Measurements from ENCODE around the gene TBC1D25. TPM values are rescaled to one million over a fixed set of nuclear protein-coding genes. Genes with fewer than 3 reads are reported as not detected.

The TBC1D25 gene
- total and polyA plus RNA-seq, 7 experiments from 2014 or later = 16.2 to 31.2 (median 25.1) TPM

- intact Hi-C loops (cut with micrococcal nuclease) = no loop called here
- Histone ChIP-seq H3K4me1 (ENCODE audit: control insufficient read depth in 2 of 2, insufficient read depth in 2 of 2, low read length in 2 of 2) (no peaks in the 10 kb centered on the region), H3K9me3 (ENCODE audit: control insufficient read depth in 2 of 3, low read length in 3 of 3) (no peaks in the 10 kb centered on the region), H3K4me3 (ENCODE audit: low read length) (no peak overlapping the region), H3K27me3 (ENCODE audit: control insufficient read depth in 2 of 2, insufficient read depth in 2 of 2, low read length in 2 of 2) (no peaks in the 10 kb centered on the region), H3K27ac (ENCODE audit: low read depth, low read length) (no peak overlapping the region), H3K36me3 (ENCODE audit: control insufficient read depth in 2 of 3, insufficient read depth in 3 of 3, low read length in 3 of 3) (no peaks in the 10 kb centered on the region)
- H3K36me3 Mint-ChIP-seq = no peaks in the 10 kb centered on the region
- peak overlapping the region in 1 of 9 donors; percentile 66 for H3K27ac Mint-ChIP-seq
- H3K4me1 Mint-ChIP-seq = no peaks in the 10 kb centered on the region
- peaks cover 0 to 3% (median 0%) of the 10 kb centered on the region in 5 donors for H3K27me3 Mint-ChIP-seq
- ATAC-seq (no peak), DNase-seq (no peak)
- CTCF ChIA-PET = no interaction called here
- POLR2A ChIA-PET = interaction anchor here (0.7 kb wide), 1 partner anchor 51 kb away, joined by 5 read pairs; no protein-coding TSS in a partner anchor
- H3K4me3 Mint-ChIP-seq = no peak overlapping the region
- H3K9me3 Mint-ChIP-seq = no peaks in the 10 kb centered on the region
These were observed 72.2 kb downstream of the TBC1D25 start for GRCh38 chrX:48611703-48612102.

Other genes starting within 250 kb of the TBC1D25 start
- gene SSX3, start 183.0 kb upstream of the TBC1D25 start, total RNA-seq = not detected
- gene SSX3, start 183.0 kb upstream of the TBC1D25 start, polyA plus RNA-seq = not detected
- not detected for gene SSX4, start 156.2 kb upstream of the TBC1D25 start, total RNA-seq
- not detected for gene SSX4, start 156.2 kb upstream of the TBC1D25 start, polyA plus RNA-seq
- not detected for gene SSX4B, start 127.8 kb upstream of the TBC1D25 start, total RNA-seq
- gene SSX4B, start 127.8 kb upstream of the TBC1D25 start, polyA plus RNA-seq = not detected
- 10 to 100 TPM; 10.2 to 75.5 (median 17.3) TPM for gene SLC38A5, start 69.5 kb upstream of the TBC1D25 start, total RNA-seq
- gene SLC38A5, start 69.5 kb upstream of the TBC1D25 start, polyA plus RNA-seq = 1 to 10 TPM; 9.4 to 9.7 TPM
- 10 to 100 TPM; 48.6 to 62.5 (median 59.5) TPM for gene FTSJ1, start 63.5 kb upstream of the TBC1D25 start, total RNA-seq
- 10 to 100 TPM; 56.4 to 74.0 TPM for gene FTSJ1, start 63.5 kb upstream of the TBC1D25 start, polyA plus RNA-seq
- gene PORCN, start 30.7 kb upstream of the TBC1D25 start, total RNA-seq = 10 to 100 TPM; 13.1 to 19.0 (median 16.8) TPM
- 10 to 100 TPM; 10.0 to 11.5 TPM for gene PORCN, start 30.7 kb upstream of the TBC1D25 start, polyA plus RNA-seq
- gene EBP, start 17.9 kb upstream of the TBC1D25 start, total RNA-seq = 100 to 1,000 TPM in 1 of 5 experiments, 10 to 100 TPM in 4; 33.3 to 188 (median 35.3) TPM
- gene EBP, start 17.9 kb upstream of the TBC1D25 start, polyA plus RNA-seq = 10 to 100 TPM; 72.4 to 80.6 TPM
- gene RBM3, start 34.8 kb downstream of the TBC1D25 start, total RNA-seq = 100 to 1,000 TPM; 176 to 374 (median 329) TPM
- 100 to 1,000 TPM; 242 to 254 TPM for gene RBM3, start 34.8 kb downstream of the TBC1D25 start, polyA plus RNA-seq
- 10 to 100 TPM; 44.8 to 66.9 (median 54.4) TPM for gene WDR13, start 57.8 kb downstream of the TBC1D25 start, total RNA-seq
- gene WDR13, start 57.8 kb downstream of the TBC1D25 start, polyA plus RNA-seq = 10 to 100 TPM; 27.5 to 33.2 TPM
- 100 to 1,000 TPM in 4 of 5 experiments, 10 to 100 TPM in 1; 92.2 to 164 (median 105) TPM for gene WAS, start 144.1 kb downstream of the TBC1D25 start, total RNA-seq
- gene WAS, start 144.1 kb downstream of the TBC1D25 start, polyA plus RNA-seq = 10 to 100 TPM; 18.6 to 28.8 TPM
- 10 to 100 TPM in 1 of 5 experiments, 1 to 10 TPM in 4; 4.6 to 23.3 (median 8.6) TPM for gene SUV39H1, start 157.0 kb downstream of the TBC1D25 start, total RNA-seq
- gene SUV39H1, start 157.0 kb downstream of the TBC1D25 start, polyA plus RNA-seq = 10 to 100 TPM; 10.1 to 13.6 TPM
- not detected for gene GLOD5, start 222.0 kb downstream of the TBC1D25 start, total RNA-seq
- gene GLOD5, start 222.0 kb downstream of the TBC1D25 start, polyA plus RNA-seq = not detected
- gene GATA1, start 246.9 kb downstream of the TBC1D25 start, total RNA-seq = 1 to 10 TPM in 1 of 5 experiments, under 1 TPM in 1, not detected in 3; 0.45 to 1.2 TPM
- not detected for gene GATA1, start 246.9 kb downstream of the TBC1D25 start, polyA plus RNA-seq